Measurements from ENCODE around the gene DIAPH2.
A peak's percentile ranks its signal among the peaks of the same experiment; 100 is the strongest.
"Not testable (repeated sequence)": the region's sequence is repeated elsewhere in the genome, so short reads cannot be mapped to it uniquely, and the experiment has no call there.

The DIAPH2 gene

DNA sequence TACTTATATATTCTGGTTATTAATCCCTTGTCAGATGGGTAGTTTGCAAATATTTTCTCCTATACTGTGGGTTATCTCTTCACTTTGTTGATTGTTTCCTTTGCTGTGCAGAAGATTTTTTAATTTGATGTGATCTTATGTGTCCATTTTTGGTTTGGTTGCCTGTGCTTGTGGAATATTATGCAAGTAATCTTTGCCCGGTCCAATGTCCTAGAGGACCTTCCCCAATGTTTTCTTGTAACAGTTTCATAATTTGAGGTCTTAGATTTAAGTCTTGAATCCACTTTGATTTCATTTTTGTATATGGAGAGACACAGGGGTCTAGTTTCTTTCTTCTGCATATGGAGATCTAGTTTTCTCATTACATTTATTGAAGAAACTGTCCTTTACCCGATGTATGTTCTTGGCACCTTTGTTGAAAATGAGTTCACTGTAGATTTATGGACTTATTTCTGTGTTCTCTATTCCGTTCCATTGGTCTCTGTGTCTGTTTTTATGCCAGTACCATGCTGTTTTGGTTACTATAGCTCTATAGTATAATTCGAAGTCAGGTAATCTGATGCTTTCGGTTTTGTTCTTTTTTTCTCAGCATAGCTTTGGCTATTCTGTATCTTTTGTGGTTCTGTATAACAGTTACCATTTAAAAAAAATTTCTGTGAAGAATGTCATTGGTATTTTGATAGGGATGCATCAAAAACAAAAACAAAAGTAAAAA is 34.7 kb downstream of the DIAPH2 start:
- DNase-seq = no peak

DNA sequence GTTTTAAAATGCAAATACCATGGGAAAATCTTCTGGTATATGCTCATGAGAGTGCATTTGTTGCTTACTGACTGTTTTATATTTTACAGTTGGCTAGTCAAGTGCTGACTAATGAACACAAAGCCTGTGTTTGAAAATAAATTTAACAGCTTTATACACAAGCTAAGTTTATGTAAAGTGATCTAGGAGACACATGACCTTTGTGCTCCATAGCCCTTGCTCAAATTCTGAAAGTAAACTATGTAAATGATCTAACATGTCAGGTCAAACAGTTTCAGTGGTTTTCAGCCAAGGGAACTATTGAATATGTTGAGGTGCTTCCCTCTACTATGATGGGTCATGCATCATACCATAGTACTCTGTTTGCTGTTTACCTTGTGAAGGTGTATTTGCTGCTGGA is 36.7 kb downstream of the DIAPH2 start:
- no peak for DNase-seq

DNA sequence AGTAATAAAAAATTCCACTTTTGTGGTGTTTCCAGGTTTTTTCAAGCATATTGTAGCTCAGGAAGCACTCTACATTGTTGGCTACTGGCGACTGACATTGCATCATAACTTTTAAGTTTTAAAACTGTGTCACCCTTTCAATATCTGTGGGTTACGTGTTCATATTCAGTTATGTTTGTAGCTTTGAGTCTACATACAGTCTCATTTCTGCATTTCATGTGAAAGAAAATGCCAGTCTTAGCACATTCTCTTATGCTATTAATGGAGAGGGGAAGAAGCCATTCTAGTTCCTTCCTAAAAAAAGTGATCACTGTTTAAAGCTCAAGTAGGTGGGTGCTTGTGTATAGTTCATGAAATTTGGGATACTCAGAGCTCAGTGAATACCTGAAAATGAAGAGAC is 38.1 kb downstream of the DIAPH2 start:
- DNase-seq = no peak

DNA sequence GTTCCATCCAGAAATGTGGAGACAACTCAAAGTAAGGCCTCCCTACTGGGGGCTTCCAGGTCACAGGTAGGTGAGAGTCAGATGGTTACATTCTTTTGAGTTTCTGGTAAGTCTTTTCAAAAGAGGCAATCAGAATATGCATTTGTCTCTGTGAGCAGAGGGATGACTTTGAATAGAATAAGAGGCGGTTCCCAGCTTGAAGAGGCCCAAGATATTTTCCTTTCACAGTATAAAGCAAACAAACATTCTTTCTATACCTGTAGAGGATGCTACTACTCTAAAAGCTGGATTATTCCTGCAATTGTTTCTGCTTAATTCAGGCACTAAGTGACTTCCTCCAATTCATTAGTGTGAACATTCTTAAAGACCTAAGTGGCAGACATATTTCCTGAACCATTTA is 44.4 kb downstream of the DIAPH2 start:
- no peak for DNase-seq

DNA sequence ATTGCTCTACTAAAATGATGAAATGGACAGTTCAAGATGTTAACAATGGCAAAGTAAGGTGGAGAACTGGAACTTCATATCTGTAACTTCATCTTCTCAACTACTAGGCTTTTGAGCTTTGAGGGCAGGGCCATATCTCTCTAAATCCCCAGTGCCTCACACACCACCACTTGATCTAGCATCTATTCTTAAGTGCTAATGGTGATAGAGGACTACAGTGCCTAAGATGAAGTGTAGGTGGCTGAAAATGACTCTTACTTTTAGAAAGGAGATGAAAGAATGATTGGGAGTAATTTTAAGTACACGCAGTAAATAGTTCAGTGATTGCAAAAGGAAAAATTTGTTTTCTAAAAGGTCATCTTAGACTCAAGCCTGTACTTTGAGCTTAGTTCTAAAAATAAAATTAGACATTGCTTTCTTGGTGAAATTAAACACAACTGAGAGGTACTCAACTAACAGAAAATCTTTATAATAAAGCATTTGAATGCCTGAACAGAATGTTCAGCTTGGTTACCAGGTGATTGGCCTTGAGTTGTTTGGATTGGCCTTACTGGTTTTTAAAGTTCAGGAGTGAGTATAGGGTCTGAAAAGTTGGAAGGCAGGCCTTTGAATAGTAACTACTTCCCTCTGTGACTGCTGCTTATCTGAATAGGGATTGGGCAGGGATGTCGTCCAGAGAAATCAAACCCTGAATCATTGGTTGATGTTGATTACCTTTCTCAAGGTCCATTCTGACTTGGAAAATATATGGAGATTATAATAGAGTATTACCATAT is 45.4 kb downstream of the DIAPH2 start:
- DNase-seq = no peak

DNA sequence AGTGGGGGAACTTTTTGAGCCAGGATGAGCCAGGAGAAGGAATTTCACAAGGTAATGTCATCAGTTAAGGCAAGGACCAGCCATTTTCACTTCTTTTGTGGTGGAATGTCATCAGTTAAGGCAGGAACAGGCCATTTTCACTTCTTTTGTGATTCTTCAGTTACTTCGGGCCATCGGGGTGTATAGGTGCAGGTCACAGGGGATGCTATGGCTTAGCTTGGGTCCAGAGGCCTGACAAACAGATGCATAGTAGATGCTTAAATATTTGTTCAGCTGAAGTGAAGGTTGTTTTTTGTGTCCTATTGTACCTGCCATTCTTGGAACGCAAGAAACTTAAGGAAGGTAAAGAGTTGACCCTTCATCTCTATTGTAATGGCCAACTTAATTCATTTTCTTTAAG is 46.4 kb downstream of the DIAPH2 start:
- DNase-seq = not testable (repeated sequence)

DNA sequence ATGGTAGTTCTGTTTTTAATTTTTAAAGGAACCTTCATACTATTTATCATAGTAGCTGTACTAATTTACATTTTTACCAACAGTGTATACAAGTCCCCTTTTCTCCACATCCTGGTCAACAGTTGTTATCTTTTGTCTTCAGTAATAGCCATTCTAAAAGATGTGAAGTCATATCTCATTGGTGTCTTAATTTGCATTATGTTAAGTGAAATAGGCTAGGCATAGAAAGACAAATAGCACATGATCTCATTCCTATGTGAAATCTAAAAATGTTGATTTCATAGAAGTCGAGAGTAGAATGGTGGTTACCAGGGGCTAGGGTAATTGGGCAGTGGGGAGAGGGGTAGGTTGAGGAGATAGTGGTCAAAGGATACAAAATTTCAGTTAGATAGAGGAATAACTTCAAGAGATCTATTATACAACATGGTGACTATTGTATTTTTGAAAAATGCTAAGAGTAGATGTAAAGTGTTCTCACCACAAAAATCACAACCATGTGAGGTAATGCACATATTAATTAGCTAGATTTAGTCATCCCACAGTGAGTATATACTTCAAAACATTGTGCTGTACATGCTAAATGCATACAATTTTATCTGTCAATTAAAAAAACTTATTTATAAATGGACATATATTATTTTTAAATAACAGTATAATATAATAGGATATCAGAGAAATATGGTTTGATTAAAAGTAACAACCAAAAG is 58.9 kb downstream of the DIAPH2 start:
- no peak for DNase-seq

DNA sequence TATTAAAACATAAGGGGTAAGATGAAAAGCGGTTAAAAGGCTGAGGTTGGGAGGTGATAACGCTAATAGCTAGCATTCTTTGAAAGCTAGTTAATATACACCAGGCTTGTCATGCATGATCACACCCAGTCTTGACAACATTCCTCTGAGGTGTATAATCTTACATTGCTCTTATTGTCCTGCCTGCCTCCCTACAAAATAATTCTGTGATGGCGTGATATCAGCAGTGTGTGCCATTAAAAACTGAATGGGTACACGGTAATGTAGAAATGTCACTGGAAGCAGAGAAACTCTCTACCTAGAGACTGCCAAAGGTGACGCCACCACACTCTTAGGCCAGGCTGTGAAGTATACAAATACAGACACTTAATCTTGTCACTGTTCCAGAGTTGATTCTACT is 68.1 kb downstream of the DIAPH2 start:
- DNase-seq = no peak

DNA sequence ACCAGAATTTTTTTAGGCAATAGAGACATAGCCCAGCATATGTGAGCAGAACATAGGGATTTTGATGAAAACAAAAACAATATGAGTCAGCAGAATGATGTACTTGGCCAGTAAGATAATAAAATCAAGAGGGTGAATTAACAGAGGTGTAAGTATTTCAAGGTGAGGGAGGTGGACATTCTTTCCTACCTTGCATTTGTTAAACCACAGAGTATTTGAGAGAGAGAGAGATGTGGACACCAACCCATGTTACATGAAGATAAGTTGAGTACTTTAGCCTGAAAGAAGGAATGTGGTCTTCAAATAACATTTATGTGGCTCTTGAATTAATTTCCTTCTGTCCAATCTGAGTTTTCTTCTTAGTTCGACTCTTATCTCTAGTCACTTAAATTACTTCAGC is 68.6 kb downstream of the DIAPH2 start:
- no peak for DNase-seq

DNA sequence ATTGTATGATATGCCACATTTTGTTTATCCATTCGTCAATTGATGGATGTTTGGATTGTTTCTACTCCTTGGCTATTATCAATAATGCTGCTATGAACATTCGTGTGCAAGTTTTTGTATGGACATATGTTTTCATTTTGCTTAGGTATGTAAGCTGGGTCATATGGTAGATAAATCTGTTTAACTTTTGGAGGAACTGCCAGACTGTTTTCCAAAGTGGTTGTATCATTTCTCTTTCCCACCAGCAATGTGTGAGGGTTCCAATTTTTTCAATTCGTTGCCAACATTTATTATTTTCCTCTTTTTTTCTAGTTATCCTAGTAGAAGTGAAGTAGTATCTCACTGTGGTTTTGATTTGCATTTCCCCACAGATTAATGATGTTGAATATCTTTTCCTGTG is 71.8 kb downstream of the DIAPH2 start:
- DNase-seq = no peak

DNA sequence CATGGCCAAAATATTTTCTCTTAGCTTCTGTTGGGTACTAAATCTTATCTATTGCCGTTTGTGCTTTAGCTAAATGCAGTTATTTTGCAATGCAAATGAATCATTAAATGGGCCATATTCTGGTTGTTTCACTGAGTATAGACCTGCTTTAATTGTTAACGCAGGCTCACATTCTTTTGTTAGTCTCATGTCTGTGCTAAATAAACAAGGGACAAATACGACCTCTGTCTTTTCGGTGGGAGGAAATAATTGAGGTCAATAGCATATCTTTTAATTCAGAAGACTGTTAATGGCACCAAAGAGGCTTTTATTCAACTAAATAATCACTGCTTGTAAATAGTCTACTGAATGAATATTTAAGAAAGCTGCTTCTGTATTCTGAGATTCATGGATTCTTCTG is 76.9 kb downstream of the DIAPH2 start:
- no peak for DNase-seq

DNA sequence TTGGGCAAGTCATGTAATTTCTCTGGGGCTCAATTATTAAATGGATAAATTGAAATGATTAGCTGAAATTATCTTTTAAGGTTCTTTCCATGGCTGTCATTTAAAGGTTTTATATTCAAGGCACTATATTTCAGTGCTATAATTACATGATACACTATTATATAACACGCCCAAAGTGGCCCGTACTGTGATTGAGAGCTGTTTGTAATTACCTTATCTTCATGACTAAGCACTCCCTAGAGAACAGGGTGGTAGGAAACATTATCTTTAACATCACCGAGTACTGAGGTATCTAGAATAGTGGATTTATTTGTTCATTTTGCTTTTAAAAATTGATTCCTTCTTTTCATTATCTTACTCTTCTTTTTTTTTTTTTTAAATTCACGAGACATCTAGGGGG is 79.0 kb downstream of the DIAPH2 start:
- peak; percentile 58 for DNase-seq

DNA sequence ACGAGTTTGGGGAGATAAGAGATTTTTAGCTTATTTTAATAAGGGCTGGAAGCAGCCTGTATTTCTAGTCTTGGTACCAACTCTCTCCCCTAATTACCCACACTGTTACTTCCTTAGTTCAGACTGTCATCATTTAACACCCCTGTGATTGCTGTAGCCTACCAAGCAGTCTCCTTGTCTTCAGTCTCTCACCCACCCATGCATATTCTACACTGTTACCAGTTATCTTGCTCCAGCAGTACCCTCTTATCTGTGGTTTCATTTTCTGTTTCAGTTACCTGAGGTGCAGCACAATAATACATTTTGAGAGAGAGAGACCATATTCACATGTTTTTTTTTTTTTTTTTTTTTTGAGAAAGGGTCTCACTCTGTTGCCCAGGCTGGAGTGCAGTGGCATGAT is 80.2 kb downstream of the DIAPH2 start:
- DNase-seq = no peak

DNA sequence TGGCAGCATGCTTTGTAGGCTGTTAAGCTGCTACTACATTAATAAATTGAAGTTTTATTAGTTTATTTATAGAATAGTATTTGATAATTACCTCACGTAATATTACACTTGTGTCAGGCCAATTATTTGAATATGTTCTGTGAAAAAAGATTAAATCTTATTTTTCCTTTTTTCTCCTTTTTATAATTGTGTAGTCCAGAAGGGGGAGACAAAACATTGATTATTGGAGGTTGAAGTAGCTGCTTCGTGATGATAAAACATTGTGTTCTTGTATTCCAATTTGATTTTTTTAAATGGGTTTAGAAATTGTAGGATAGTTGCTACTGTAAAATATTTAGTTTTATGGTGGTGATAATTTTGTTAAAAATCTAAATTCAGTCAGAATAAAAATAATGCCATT is 85.7 kb downstream of the DIAPH2 start:
- no peak for DNase-seq

DNA sequence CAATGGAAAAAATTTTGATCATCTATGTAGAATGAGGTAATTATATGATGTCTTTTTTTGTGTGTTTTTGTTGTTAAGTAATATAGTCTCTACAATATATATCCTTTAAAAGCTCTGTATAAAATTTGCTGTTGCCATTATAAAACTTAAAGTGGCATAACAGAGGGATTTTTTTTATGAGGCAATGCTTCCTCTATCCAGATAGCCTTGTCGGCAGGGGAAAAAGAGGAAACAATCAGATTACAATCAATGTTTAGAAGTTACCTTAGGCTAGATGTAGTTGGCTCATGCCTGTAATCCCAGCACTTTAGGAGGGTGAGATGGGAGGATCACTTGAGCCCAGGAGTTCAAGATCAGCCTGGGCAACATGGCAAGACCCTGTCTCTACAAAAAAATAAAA is 86.8 kb downstream of the DIAPH2 start:
- DNase-seq = no peak

DNA sequence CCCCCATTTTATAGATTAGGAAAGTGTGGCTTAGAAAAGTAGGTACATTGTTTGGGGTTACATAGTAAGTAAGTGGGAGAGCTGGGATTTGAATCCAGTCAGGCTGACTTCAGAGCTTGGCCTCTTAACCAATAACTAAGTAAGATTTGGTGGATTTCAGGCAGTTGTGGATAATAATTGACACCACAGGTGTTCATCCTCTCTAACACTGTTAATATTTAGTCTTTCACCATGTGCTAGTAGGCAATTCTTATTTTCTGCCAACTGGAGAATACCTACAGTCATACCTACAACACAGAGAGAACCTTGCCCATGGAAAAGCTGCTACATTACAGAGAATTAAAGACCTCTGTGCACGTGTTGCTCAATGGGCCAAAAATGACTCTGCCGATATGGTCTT is 89.5 kb downstream of the DIAPH2 start:
- DNase-seq = no peak

DNA sequence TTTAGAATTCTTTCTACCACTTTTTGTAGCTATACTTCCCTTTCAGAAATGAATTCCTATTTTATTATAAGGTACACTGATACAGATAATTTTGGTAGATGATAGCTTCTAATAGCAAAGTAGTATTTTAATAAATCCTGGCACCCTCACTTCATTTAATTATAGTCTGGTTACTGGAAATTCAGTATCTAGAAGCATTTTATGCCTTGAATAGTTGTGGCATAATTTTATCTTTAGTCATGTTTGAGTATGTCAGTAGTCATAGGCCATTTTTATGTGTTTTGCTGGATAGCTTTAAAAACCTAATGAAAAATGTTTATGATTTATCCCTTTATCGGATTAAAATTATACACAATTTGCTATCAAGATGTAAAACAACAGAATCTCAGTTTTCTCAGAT is 92.3 kb downstream of the DIAPH2 start:
- no peak for DNase-seq

DNA sequence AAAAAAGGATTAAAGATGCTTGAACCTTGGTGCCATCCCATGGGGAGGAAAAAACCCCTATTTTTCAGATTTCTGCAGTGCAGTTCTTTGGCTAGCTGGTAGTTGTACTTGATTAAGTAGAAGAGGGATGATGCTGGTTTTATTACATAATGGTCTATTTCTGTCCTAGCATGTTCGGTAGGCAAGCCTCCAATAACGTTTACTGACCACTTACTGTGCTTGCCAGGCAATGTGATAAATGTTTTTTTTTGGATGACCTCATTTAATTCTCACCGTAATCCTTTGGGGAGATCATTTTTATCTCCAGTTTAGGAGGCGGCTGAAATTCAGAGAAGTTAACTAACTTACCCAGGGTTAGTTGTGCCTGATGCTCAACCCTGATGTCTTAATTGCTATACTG is 106.9 kb downstream of the DIAPH2 start:
- DNase-seq = no peak

DNA sequence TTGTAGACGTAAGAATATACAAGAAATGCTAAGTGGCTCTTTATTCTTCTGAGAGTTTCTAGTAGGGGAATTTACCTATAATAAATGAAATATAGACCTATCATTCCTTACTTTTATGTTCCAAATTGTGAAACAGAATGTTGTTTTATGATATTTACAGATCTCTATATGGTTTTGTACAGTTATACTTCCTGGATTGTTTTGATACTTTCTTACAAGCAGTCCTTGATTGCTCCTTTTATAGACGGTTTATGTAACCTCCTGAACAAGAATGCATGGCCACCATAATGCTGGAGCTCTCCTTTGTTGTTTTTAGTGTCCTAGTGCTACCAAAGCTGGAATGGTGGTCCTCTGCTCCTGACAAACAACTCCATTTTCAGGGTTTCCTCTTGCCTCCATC is 107.4 kb downstream of the DIAPH2 start:
- no peak for DNase-seq

DNA sequence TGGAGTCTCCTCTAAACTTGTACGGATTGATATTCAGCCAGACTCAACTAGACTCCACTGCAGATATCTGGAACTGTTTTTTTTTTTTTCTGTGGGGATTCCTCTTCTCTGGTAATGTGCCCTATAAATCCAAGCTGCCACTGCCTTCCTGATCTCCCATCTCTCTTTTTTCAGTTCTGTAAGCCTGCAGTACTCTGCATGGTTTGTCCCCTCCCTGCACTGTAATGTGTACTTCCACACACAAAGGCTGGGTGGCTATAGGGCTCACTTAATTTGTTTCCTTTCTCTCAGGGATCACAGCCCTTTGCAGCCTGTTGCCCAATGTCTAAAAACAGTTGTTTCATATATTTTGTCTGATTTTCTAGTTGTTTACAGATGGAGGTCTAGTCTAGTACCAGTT is 114.3 kb downstream of the DIAPH2 start:
- DNase-seq = no peak

DNA sequence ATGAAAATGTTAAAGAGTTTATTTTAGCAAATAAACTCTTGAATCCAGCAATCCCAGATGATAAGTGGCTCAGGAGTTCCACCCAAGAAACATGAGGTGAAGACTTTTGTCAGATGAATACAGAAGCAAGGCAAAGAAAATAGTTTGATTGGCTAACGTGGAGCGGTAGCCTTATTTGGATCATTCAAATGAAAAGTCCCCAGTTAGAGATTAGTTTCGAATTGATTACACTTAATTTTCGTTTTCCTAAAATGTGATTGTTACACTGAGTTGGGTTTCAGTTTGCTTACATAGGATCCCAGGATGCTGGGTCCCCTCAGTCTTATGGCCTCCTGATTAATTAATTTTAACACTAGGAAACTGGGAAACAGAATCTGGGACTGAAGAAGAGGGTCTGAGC is 122.7 kb downstream of the DIAPH2 start:
- DNase-seq = no peak

DNA sequence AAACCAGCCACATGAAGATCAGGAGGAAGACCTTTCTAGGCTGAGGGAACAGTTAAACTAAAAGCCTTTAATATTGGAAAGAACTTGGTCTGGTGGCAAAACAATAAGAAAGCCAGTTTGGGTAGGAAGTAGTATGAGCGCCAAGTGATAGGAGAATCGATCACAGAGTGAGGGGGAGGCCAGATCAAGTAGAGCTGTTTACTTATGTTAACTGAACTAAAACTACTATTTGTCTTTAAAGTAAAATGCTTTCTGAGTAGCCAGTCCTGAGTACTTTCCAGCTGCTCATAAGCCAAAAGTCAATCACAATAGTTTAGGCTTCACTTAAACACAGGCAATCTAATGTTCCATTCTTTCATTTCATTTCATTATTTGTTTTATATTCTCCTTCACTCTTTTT is 136.3 kb downstream of the DIAPH2 start:
- no peak for DNase-seq

DNA sequence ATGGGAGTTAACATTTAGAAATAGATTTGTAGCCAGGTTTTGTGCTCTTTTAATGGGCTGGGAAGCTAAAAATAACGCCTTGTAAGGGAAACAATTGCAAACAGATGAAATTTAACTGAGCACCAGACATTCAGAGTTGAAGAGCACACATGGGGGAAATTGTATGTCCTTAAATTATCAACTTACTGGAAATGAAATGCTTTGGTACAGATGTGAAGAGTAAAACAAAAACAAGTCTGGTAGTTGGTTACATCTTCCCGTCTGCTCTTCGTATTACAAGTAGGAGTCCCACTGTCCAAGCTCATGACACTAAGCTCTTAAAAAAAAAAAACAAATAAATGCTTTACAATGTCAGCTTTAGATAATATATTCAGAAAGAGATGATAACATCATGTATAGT is 139.5 kb downstream of the DIAPH2 start:
- DNase-seq = no peak

DNA sequence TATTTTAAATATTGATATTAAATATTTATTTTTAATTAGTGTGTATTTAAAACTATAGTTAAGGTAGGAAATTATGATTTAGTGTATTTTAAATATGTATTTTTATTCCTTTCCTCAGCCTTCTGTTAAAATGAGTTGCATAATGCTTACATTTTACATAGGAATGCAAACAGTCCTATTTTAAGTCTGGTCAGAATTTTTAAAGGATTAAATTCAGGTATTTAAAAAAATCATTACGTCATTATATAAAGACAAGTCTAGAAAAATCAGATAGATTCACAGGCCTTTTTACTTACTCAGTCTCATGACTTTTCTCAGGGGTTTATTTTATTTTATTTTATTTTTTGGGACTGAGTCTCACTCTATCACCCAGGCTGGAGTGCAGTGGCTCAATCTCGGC is 148.7 kb downstream of the DIAPH2 start:
- no peak for DNase-seq

Measured in NCI-H1417 treated with DMSO at 0.1 percent for 48 hours (cell line).